ENCODE data around the gene ADCY3.
"Not testable (repeated sequence)": the region's sequence is repeated elsewhere in the genome, so short reads cannot be mapped to it uniquely, and the experiment has no call there.

ADCY3 gene

DNA sequence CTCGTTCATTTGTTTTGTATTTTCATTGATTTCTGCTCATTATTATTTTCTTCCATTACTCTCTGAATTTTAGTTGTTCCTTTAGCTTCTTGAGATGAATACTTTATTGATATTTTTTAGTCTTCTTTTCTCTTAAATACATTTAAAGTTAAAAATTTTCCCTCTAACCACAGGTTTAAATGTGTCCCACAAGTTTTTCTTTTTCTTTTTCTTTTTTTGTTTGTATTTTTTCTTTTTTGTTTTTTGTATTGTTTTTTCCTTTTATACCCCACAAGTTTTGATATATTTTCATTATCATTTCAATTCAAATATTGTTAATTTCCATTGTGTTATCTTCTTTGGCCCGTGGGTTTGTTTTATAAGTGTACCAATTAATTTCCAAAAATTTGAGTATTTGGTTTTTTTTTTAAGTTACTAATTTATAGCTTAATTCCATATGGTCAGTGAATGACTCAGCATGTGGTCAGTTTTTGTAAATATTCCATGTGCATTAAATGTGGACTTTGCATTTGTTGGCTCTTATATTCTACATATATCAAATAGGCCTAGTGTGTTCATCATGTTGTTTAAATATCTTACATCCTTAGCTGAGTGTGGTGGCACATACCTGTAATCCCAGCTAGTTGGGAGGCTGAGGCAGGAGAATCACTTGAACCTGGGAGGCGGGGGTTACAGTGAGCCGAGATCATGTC lies 110.6 kb downstream of the ADCY3 start:
- no peak for DNase-seq (ENCODE audit: low read depth)

DNA sequence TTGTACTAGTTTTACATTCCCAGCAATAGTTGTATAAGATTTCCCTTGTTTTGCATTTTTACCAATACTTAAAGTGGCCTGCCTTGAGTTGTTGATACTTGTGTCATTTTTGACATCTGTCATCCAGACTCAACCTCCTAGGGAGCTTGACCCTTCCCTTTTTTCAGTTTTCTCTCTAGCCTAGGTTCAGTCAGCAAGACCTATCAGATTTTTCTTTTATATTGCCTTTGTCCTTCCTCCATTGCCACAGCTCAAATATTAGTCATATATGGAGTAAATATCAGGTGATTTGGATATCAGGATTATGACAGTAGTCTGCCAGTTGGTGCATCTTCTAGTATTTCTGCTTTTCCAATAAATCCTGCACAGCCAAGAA lies 113.4 kb downstream of the ADCY3 start:
- DNase-seq (ENCODE audit: low read depth): no peak

DNA sequence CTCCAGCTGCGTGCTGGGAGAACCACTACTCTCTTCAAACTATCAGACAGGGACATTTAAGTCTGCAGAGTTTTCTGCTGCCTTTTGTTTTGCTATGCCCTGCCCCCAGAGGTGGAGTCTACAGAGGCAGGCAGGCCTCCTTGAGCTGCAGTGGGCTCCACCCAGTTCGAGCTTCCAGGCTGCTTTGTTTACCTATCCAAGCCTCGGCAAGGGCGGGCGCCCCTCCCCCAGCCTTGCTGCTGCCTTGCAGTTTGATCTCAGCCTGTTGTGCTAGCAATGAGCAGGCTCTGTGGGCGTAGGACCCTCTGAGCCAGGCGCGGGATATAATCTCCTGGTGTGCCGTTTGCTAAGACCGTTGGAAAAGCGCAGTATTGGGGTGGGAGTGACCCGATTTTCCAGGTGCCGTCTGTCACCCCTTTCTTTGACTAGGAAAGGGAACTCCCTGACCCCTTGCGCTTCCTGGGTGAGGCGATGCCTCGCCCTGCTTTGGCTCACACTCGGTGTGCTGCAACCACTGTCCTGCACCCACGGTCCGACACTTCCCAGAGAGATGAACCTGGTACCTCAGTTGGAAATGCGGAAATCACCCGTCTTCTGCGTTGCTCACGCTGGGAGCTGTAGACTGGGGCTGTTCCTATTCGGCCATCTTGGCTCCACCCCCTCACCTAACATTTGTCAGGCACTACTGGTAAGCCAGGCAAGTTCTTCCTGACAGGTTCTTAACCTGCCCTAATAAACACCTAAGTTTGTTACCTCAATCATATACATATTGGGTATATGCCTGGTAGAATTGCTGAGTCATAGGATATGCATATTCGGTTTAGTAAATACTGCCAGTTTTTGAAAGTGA lies 114.0 kb downstream of the ADCY3 start:
- DNase-seq (ENCODE audit: low read depth): not testable (repeated sequence)

DNA sequence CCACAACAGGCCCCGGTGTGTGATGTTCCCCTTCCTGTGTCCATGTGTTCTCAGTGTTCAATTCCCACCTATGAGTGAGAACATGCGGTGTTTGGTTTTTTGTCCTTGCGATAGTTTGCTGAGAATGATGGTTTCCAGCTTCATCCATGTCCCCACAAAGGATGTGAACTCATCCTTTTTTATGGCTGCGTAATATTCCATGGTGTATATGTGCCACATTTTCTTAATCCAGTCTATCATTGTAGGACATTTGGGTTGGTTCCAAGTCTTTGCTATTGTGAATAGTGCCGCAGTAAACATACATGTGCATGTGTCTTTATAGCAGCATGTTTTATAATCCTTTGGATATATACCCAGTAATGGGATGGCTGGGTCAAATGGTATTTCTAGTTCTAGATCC lies 119.5 kb downstream of the ADCY3 start:
- DNase-seq (ENCODE audit: low read depth): not testable (repeated sequence)

DNA sequence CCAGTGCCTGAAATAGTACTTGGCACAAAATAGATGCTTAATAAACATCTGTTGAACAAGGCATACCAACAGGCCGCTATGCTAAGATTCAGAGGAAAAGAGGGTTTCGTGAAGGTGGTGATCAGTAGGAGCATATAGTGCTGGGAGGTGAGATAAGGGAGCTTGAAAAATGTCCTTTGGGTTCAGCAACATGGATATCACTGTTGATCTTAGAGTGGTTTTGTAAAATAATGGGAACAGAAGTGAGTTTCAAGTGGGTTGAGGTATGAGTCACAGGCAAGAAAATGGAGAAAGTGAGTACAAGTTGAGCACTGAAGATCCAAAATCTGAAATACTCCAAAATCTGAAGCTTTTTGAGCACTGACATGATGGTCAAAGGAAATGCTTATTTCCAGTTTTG lies 122.4 kb downstream of the ADCY3 start:
- DNase-seq (ENCODE audit: low read depth): no peak

DNA sequence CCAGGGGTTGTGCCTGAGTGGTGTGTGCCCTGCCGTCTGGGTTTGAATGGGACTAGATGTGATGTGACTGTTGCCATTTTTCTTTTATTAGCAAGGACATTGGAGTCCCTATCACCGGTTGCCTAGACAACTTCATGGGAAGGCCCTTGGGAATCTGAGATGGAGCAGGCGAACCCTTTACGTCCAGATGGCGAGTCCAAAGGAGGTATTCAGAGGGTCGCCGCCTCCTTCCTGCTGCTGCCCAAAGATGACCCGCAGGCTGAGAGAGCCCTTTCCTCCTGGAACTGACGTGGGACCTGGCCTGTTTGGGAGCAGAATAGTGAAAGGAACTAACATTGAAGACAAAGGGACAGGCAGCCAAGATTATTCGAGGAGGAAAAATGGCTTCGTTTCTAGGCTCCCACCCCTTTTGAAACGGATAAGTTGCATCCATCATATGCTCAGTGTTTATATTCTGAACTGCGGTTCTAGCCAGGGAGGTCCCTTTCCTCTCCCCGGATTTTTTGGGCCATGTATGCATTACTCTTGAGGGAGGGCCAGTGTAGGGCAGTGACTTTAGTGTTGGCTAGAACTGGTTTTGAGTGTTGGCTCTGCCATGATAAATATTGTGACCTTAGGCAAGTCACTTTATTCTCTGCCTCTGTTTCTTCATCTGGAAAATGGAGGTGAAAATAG lies 126.1 kb downstream of the ADCY3 start:
- no peak for DNase-seq (ENCODE audit: low read depth)

DNA sequence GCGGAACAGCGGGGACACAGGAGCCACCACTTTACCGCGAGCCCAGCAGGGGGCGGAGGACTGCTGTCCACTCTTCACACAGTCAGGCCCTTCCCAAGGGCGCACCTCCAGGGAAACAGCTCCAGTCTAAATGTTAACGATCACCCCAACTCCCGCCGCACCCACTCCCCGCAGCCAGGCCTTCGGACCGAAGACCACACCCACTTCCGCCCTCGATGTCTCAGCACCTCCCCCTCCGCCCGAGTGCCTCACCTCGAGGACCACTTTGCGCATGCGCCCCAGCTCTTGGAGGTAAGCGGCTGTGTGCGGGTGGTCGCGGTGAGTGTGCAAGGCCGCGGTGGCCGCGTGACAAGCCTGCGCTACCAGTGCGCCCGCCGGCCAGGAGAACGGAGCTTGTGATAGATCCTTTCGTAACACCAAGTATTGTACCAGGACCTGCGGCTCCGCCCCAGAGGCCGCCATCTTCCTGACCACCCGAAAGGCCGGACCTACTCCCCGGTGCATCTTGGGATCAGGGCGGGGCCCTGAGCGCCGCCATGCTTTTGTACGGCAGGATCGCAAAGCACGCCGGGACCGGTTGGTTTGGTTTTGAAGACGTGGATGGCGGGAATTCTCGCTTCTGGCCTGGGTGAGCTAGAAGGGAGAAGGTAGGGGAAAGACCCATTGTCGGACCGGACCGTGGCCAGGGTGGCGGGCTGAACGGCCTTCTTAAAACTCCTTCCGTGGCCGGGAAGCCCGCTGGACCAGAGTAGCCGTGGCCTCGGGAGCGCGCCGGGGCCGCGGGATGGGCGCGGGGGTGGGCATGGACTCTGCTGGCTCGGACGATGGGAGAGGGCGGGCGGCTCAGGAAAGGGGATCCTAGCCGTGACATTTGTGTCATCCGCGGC lies 126.9 kb downstream of the ADCY3 start, which contains the start of the genes CENPO and PTRHD1:
TSS of gene CENPO (plus strand) at position 552 of the 887 bp plus-strand sequence. CDS start 495 bp downstream, outside the sequence.
TSS of gene PTRHD1 (minus strand) at position 518 of the 887 bp plus-strand sequence. CDS start at position 504, 14 bp downstream.
- DNase-seq (ENCODE audit: low read depth): peak; percentile 90

DNA sequence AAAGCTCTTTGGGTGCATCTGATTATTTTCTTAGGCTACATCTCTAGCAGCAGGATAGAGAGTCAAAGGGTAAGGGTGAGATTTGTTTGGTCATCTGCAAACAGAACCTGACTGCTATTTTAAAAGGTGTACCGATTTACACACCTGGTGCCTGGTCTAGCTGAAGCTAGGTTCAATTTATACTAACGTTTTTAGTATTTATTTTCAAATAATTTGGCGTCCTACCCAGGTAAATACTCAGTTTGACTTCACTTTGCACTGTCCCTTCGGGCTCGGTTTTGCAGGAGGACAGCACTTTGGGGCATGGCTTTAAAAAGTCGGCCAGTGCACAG lies 127.5 kb downstream of the ADCY3 start:
- DNase-seq (ENCODE audit: low read depth): no peak

DNA sequence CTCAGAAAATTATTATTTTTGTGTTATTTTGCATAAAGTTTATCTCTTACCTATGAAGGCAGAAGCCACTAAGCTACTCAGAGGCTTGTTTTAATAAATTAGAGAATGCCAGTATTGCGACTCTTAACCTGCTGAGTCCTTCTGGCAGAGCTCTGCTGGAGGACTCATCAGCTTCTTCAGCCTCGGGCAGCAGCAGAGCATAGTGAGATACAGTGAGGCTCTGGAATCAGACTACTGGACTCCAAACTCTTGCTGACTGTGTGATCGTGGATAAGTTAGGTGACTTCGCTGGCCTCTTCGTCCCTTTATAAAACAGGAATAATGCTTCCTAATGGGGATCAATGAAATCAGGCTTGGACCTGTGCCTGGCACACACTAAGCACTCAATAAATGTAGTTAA lies 128.6 kb downstream of the ADCY3 start:
- DNase-seq (ENCODE audit: low read depth): no peak

DNA sequence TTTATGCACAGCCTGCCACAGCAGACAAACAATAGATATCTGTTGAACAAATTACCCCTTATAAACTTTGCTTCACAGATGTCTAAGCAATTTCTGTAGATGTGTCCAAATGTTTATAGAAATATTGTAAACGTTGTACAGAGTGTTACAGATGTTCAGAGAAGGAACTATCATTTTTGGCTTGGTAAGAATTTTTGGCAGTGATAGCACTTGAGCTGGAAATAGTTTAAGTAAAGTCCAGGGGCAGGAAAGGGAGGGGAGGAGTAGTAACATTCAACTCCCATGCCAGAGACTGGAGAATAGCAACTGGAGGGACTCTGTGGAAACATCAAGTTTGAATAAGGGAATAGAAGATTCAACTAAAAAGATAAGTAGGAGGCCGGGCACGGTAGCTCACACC lies 131.2 kb downstream of the ADCY3 start:
- DNase-seq (ENCODE audit: low read depth): no peak

DNA sequence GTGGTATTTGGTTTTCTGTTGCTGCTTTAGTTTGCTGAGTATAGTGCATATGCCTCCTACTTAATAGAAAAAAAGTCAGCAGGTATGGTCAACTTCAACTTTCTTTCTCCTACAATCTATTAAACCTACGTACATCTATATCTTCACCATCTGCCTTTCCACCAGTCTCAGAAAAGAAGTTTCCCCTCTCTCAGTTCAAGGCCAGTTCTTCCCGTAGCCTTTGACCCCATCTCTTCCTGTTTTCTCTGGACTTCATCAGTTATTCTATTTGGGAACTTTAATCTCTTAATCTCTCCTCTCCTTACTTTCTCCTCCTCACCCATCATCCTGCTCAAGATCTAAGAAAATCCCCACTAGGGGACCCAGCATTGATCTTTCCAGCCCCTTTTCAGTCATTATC lies 132.5 kb downstream of the ADCY3 start:
- no peak for DNase-seq (ENCODE audit: low read depth)

DNA sequence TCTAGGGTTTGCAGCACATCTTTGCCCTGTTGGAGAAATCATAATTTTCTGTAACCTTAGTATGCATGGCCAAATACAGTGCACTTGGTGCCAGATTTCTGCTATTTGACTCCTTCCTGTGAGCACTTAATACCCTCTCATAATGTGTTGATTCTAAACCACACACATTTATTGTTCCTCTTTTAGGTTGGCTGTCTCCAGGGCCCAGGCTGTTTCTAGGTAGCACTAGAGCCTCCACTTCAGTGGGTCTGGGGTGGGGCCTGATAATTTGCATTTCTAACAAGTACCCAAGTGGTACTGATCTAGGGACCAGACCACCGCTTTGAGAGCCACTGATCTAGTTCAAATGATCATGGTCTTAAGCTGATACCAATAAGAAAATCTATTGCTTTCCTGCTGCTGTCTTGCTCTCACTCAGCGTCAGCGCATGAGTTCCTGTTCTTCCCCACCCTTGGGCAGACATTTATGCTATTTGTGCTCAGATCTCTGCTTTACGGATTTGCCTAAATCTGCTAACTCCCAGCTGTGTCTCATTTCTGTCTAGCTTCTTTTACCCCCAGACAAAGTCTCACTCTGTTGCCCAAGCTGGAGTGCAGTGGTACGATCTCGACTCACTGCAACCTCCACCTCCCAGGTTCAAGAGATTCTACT lies 134.2 kb downstream of the ADCY3 start:
- no peak for DNase-seq (ENCODE audit: low read depth)

DNA sequence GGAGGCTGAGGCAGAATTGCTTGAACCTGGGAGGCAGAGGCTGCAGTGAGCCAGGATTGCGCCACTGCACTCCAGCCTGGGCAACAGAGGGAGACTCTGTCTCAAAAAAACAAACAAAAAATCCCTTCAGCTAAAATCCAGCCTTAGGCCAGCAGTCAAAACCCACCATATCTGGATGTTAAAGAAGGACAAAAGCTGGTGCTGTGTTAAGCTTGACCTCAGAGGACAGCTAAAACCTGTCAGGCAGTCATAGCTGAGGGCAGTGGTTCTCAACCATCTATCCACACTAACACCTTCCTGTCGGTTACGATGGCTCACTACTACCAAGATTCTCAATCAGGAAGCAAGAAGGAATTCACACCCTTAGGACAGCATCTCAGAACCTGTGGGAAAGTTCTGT lies 136.4 kb downstream of the ADCY3 start:
- no peak for DNase-seq (ENCODE audit: low read depth)

DNA sequence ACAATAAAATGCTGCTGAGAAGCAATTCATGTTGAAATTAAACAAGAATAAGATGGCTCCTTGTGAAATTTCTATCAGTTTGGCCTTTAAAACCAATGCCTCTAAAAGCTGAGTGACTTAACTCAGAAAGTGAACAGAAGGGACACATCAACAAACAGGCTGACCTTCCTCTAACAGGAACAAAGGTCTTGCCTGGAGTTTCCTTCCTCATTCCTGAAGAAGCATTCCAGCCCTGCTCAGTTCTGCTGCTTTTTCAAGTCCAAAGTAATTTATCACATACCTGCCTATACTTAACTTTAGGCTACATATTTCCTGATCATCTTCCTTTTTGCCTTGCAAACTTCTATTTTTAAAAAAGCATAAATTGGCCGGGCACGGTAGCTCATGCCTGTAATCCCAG lies 140.9 kb downstream of the ADCY3 start:
- DNase-seq (ENCODE audit: low read depth): no peak

DNA sequence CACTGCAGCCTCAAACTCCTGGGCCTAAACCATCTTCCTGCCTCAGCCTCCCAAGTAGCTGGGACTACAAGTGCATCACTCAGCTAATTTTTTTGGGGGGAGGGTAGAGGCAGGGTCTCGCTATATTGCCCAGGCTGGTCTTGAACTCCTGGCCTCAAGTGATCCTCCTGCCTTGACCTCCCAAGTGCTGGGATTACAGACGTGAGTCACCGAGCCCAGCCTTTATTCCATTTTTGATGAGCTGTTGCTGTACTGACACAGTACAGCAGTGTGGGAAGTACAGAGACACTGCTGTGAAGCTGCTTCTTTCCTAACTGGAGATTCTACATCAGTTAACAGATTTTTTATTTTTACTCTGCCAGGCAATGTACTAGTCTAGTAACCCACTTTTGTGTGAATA lies 145.7 kb downstream of the ADCY3 start:
- no peak for DNase-seq (ENCODE audit: low read depth)

DNA sequence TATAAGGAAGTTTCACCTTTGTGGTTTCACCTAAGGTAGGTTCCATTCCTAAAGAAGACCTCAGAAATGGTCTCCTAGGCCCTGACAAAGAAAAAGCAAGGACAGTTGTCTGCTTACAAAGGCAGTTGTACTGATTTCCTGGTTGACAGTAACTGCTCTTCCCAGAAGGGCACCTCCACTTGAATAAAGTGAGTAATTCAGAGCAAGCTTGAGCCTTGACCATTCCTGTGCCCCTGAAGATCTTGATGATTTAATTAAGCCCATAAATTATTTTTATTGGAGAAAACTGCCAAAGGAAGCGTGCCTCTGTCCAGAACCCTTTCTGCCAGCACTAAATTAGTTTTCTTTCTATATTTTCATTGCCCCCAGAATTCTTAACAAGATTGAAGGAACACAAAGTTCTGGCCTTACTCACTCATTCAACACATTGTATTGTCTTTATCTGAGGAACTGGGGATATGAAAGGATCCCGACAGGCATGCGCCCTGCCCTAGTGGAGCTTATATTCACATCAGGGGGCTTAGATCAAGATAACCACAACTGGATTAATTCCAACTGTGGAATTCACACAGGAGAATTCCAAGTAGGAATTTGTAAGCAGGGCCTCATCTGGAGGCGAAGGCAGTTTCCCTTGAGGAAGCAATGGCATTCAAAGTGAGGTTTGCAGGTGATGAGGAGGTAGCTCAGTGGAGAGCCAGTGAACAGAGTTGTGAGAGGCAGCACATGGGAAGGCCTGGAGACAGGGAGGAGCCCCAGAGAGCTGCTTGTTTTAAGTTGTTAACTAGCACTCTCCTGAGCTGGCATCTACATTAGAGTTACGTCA lies 148.1 kb downstream of the ADCY3 start:
- no peak for DNase-seq (ENCODE audit: low read depth)

DNA sequence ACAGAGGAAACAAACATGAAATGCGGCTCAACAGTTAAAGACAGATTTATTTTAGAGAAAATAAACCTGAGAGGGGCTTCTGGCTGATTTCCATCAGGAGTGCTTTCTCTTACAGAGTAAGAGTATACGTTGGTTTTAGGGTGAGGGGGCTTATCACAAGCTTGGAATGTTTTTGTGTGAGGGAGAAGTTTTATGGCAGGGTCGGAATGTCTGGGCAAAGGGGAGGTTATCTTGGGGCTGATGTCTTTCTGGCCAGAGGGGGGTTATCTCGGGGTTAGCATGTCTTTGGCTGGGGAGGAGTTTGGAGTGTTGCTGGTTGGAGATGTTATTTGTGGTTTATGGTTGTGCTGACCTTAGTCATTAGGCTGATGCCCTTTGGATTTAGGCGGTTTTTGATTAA lies 149.0 kb downstream of the ADCY3 start:
- no peak for DNase-seq (ENCODE audit: low read depth)
